ENCODE measurements around the gene RUBCNL. TPM values are rescaled to one million over a fixed set of nuclear protein-coding genes. Genes with fewer than 3 reads are reported as not detected.

RUBCNL gene
- total RNA-seq, 1 donor from 2014 or later, result 0.78 TPM

DNA sequence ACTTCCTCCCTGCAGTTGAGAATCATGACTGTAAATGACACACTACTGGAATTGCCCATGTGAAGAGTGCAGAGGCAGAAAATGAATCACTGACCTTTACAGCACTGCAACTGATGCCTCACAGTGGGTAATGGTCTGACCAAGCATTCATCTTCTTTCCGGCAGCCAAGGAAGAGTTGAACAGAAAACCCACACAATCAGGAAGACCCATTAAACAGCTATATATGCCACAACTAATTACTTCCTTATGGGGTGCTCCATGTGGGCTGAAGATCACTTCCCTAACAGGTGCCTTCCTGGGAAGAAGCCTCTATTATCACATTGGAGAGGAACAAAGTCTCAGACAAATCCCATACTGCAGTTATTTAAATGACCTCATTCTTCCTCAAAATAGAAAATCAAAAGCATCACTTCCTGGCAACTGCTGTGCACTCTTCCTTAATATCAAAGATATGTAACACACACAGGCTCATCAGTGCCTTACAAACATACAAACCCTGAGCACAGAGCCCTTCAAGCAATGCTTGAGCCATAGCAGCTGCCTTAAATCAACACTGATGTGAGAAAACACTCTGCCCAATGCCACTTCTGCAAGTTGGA lies 45.8 kb downstream of the RUBCNL start:
- TF ChIP-seq, protein P1, sequence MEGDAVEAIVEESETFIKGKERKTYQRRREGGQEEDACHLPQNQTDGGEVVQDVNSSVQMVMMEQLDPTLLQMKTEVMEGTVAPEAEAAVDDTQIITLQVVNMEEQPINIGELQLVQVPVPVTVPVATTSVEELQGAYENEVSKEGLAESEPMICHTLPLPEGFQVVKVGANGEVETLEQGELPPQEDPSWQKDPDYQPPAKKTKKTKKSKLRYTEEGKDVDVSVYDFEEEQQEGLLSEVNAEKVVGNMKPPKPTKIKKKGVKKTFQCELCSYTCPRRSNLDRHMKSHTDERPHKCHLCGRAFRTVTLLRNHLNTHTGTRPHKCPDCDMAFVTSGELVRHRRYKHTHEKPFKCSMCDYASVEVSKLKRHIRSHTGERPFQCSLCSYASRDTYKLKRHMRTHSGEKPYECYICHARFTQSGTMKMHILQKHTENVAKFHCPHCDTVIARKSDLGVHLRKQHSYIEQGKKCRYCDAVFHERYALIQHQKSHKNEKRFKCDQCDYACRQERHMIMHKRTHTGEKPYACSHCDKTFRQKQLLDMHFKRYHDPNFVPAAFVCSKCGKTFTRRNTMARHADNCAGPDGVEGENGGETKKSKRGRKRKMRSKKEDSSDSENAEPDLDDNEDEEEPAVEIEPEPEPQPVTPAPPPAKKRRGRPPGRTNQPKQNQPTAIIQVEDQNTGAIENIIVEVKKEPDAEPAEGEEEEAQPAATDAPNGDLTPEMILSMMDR (IDR thresholded peaks at IDR 0.05), result no peak
- H3K27ac Mint-ChIP-seq (ENCODE audit: unreplicated experiment), result peak overlapping the region; percentile 52

DNA sequence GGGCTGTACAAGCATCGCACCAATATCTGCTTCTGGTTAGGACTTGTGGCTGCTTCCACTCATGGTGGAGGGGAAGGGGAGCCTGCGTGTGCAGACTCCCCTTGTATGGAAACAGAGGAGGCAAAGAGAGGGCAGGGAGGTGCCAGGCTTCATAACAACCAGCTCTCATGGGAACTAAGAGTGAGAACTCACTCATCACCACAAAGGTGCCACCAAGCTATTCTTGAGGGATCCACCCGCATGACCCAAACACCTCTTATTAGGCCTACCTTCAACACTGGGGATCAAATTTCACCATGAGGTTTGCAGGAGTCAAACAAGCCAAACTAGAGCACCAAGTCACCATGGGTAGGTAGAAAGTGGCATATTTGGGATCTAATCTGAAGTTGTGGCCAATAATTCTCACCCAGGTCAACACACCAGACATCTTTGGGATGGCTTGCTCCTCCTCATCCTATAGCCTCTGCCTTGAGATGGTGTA lies 46.4 kb downstream of the RUBCNL start:
- TF ChIP-seq, protein P1 (IDR thresholded peaks at IDR 0.05), result no peak
- Mint-ChIP-seq H3K9me3 (ENCODE audit: unreplicated experiment) (peaks cover 5% of the 10 kb centered on the region), H3K4me3 (ENCODE audit: unreplicated experiment) (no peak overlapping the region), H3K27me3 (ENCODE audit: unreplicated experiment) (no peaks in the 10 kb centered on the region), H3K27ac (ENCODE audit: unreplicated experiment) (peak overlapping the region; percentile 52), H3K36me3 (ENCODE audit: unreplicated experiment) (peaks cover 3% of the 10 kb centered on the region), H3K4me1 (ENCODE audit: unreplicated experiment) (peaks cover 45% of the 10 kb centered on the region)
- DNase-seq (ENCODE audit: extremely low spot score, unreplicated experiment), result peak; percentile 7

More for the DNA sequence above, 45.8 kb downstream of the RUBCNL start:
- Mint-ChIP-seq H3K36me3 (ENCODE audit: unreplicated experiment) (peaks cover 3% of the 10 kb centered on the region), H3K27me3 (ENCODE audit: unreplicated experiment) (no peaks in the 10 kb centered on the region), H3K4me3 (ENCODE audit: unreplicated experiment) (no peak overlapping the region), H3K4me1 (ENCODE audit: unreplicated experiment) (peaks cover 49% of the 10 kb centered on the region), H3K9me3 (ENCODE audit: unreplicated experiment) (peaks cover 5% of the 10 kb centered on the region)
- DNase-seq (ENCODE audit: extremely low spot score, unreplicated experiment), result peak; percentile 27

DNA sequence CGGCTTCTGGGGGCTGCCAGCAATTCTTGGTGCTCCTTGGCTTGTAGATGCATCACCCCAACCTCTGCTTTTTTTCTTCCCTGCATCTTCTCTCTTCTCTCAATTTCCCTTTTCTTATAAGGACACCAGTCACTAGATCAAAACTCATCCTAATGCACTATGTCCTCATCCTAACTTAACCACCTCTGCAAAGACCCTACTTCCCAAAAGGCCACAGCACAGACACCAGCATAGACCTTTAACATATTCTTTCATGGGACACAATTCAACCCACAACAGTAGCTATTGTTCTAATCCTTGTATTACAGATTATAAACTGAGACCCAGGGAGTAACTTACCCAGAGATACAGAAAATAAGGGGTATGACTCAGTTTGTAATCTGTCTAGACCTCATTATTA lies 47.0 kb downstream of the RUBCNL start:
- Mint-ChIP-seq H3K4me1 (ENCODE audit: unreplicated experiment) (peaks cover 41% of the 10 kb centered on the region), H3K36me3 (ENCODE audit: unreplicated experiment) (peaks cover 3% of the 10 kb centered on the region), H3K27me3 (ENCODE audit: unreplicated experiment) (no peaks in the 10 kb centered on the region), H3K9me3 (ENCODE audit: unreplicated experiment) (peaks cover 5% of the 10 kb centered on the region), H3K27ac (ENCODE audit: unreplicated experiment) (peak overlapping the region; percentile 17), H3K4me3 (ENCODE audit: unreplicated experiment) (no peak overlapping the region)
- TF ChIP-seq, protein P1 (IDR thresholded peaks at IDR 0.05), result no peak
- DNase-seq (ENCODE audit: extremely low spot score, unreplicated experiment), result no peak

DNA sequence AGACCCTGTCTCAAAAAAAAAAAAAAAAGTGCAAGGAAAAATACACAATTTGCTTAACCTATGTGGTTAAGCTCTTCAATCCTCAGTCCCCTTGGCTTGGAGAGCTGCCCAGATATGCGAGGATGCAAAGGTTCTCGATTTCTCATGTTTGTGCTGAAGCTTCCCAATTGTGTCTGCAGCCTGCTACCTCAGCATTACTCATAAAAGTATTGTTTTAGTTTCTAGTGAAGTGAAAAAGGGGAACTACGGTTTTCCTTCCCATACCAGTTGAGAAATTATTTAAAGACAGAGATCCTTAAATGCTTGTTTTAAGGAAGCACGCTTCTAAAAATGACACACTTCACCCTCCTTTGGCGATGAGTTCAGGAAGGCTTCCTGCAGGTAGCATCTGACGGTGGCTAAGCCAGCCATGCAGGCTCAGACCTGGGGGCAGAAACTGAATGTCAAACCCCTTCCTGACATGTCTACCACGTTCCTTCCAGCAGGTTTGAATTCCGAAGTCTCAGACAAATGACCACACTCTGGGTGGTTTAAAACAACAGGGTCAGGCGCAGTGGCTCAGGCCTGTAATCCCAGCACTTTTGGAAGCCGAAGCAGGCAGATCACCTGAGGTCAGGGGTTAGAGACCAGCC lies 47.9 kb downstream of the RUBCNL start:
- Mint-ChIP-seq H3K27ac (ENCODE audit: unreplicated experiment) (peak overlapping the region; percentile 68), H3K4me1 (ENCODE audit: unreplicated experiment) (peaks cover 48% of the 10 kb centered on the region), H3K36me3 (ENCODE audit: unreplicated experiment) (peaks cover 3% of the 10 kb centered on the region), H3K4me3 (ENCODE audit: unreplicated experiment) (no peak overlapping the region), H3K9me3 (ENCODE audit: unreplicated experiment) (peaks cover 5% of the 10 kb centered on the region), H3K27me3 (ENCODE audit: unreplicated experiment) (no peaks in the 10 kb centered on the region)
- TF ChIP-seq, protein P1 (IDR thresholded peaks at IDR 0.05), result no peak
- DNase-seq (ENCODE audit: extremely low spot score, unreplicated experiment), result peak; percentile 83

DNA sequence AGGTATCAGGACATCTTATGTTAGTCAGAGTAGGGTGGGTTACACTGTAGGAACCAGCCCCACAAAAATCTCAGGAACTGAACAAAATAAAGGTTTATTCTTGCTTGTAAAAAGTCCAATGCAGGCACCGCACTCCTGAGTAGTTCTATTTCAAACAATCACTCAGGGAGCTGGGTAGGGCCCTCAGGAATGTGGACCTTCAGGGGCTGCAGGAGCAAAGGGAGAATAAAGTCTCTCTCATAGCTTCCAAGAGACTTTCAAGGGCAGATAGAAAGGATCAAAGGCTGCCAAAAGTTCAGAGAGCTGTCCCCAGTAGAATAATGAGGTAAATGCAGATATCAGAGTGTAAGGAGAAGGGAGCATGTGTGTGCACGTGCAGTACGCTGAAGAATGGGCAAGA lies 49.4 kb downstream of the RUBCNL start:
- H3K36me3 Mint-ChIP-seq (ENCODE audit: unreplicated experiment), result peaks cover 3% of the 10 kb centered on the region
- H3K27me3 Mint-ChIP-seq (ENCODE audit: unreplicated experiment), result no peaks in the 10 kb centered on the region
- TF ChIP-seq, protein P1 (IDR thresholded peaks at IDR 0.05), result no peak

More for the DNA sequence above, 49.4 kb downstream of the RUBCNL start:
- peak; percentile 11 for DNase-seq (ENCODE audit: extremely low spot score, unreplicated experiment)
- peaks cover 59% of the 10 kb centered on the region for H3K4me1 Mint-ChIP-seq (ENCODE audit: unreplicated experiment)
- no peak overlapping the region for H3K27ac Mint-ChIP-seq (ENCODE audit: unreplicated experiment)
- H3K4me3 Mint-ChIP-seq (ENCODE audit: unreplicated experiment), result no peak overlapping the region
- H3K9me3 Mint-ChIP-seq (ENCODE audit: unreplicated experiment), result peaks cover 5% of the 10 kb centered on the region

Measured in osteocyte (in vitro differentiated cells).